Measurements from ENCODE around the gene PEX1. TPM values are rescaled to one million over a fixed set of nuclear protein-coding genes. Genes with fewer than 3 reads are reported as not detected.

Gene PEX1
- total and polyA plus RNA-seq, 9 of the 15 experiments (the other 6 are each of a cell fraction or from before 2014, with no cell fraction given): 9.4 to 32.2 (median 19.9) TPM

GRCh38 chr7:92503767-92504166 lies 24.6 kb downstream of the PEX1 start (continued):
- no peak for TF ChIP-seq ZNF143 (CRISPR knock-in tag; IDR thresholded peaks at IDR 0.05)
- TF ChIP-seq ZKSCAN1 (IDR thresholded peaks at IDR 0.05; ENCODE audit: low read depth, low read length): no peak
- no peak for TF ChIP-seq BDP1 (IDR thresholded peaks at IDR 0.05; ENCODE audit: insufficient read depth, insufficient read length)
- no peak for TF ChIP-seq THRB (CRISPR knock-in tag; conservative IDR thresholded peaks at IDR 0.05)
- TF ChIP-seq, protein P1, sequence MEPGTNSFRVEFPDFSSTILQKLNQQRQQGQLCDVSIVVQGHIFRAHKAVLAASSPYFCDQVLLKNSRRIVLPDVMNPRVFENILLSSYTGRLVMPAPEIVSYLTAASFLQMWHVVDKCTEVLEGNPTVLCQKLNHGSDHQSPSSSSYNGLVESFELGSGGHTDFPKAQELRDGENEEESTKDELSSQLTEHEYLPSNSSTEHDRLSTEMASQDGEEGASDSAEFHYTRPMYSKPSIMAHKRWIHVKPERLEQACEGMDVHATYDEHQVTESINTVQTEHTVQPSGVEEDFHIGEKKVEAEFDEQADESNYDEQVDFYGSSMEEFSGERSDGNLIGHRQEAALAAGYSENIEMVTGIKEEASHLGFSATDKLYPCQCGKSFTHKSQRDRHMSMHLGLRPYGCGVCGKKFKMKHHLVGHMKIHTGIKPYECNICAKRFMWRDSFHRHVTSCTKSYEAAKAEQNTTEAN (CRISPR knock-in tag; IDR thresholded peaks at IDR 0.05): no peak
- no peak for TF ChIP-seq ZBTB8A (IDR thresholded peaks at IDR 0.05; ENCODE audit: partially characterized antibody)

- H3K9me1 ChIP-seq (ENCODE audit: control insufficient read depth, insufficient read depth, low read length): no peaks in the 10 kb centered on the region
- H2AFZ ChIP-seq (ENCODE audit: low read depth, low read length): no peak overlapping the region
- intact Hi-C loops (cut with micrococcal nuclease): no loop called here
- no peak for DNase-seq (ENCODE audit: extremely low read depth in 1 of 4, low spot score in 3 of 4)
- H4K20me1 ChIP-seq (replicated peaks; ENCODE audit: control insufficient read depth, insufficient read depth, low read length): no peaks in the 10 kb centered on the region
- 57% methylated on average over 2 of the region's 2 CpGs for WGBS (ENCODE audit: insufficient coverage, low coverage, missing lambda C conversion rate)
- no TSS peak for BruUV-seq (replicated peaks)
- ATAC-seq: no peak
- H3K4me2 ChIP-seq (ENCODE audit: insufficient read depth, low read length): no peak overlapping the region
- POLR2A ChIA-PET: interaction anchor here (0.6 to 1.2 kb wide), 4 partner anchors 9 to 341 kb away, joined by 3 to 6 read pairs (median 4); partner anchors contain the start of genes PEX1 and RBM48
- no peaks in the 10 kb centered on the region for H3K79me2 ChIP-seq (ENCODE audit: control insufficient read depth, insufficient read depth, low read length)
- H3K4me3 ChIP-seq: no peak overlapping the region
- H3K27ac ChIP-seq (ENCODE audit: extremely low read depth, low read depth, low read length): no peak overlapping the region
- H3K4me1 ChIP-seq (replicated peaks in 1 of 2; ENCODE audit: control insufficient read depth in 2 of 2, insufficient read depth in 2 of 2, low read length in 2 of 2): no peaks in the 10 kb centered on the region
- no peaks in the 10 kb centered on the region for H3K9me3 ChIP-seq (replicated peaks; ENCODE audit: control insufficient read depth, insufficient read depth, low read depth, low read length)
- CTCF ChIA-PET (ENCODE audit: low intra/inter-chr PET ratio): no interaction called here
- no peak overlapping the region for H3K9ac ChIP-seq (ENCODE audit: insufficient read depth in 1 of 2, low read depth in 2 of 2, low read length in 2 of 2)
- H3K27me3 ChIP-seq (ENCODE audit: control insufficient read depth in 2 of 2, insufficient read depth in 2 of 2, low read length in 2 of 2): no peaks in the 10 kb centered on the region
- no peak for FAIRE-seq
- in situ Hi-C loops (cut with MboI): no loop called here
- H3K36me3 ChIP-seq (ENCODE audit: control insufficient read depth, insufficient read depth, low read length): peaks cover 29% of the 10 kb centered on the region
- TF ChIP-seq CLOCK (CRISPR knock-in tag; IDR thresholded peaks at IDR 0.05; ENCODE audit: borderline replicate concordance) (no peak), RBBP5 (IDR thresholded peaks at IDR 0.05; ENCODE audit: borderline replicate concordance, insufficient read depth, low read length, poor library complexity, severe bottlenecking) (no peak), ZNF354B (CRISPR knock-in tag; IDR thresholded peaks at IDR 0.05) (no peak), ELF1 (tag; IDR thresholded peaks at IDR 0.05) (no peak)
- TF ChIP-seq, protein P1 (CRISPR knock-in tag; IDR thresholded peaks at IDR 0.05): no peak
These were observed 29.8 kb downstream of the PEX1 start for GRCh38 chr7:92498557-92498956.

Data from K562 (cell line).